DMS153 (cell line): ENCODE data around the gene MRPL27.
"Not testable (repeated sequence)": the region's sequence is repeated elsewhere in the genome, so short reads cannot be mapped to it uniquely, and the experiment has no call there.

ENCODE experiments used
- DNase-seq: peaks from one replicate; lab custom pipeline; 2025; lab: John Stamatoyannopoulos, UW

The MRPL27 gene

DNA sequence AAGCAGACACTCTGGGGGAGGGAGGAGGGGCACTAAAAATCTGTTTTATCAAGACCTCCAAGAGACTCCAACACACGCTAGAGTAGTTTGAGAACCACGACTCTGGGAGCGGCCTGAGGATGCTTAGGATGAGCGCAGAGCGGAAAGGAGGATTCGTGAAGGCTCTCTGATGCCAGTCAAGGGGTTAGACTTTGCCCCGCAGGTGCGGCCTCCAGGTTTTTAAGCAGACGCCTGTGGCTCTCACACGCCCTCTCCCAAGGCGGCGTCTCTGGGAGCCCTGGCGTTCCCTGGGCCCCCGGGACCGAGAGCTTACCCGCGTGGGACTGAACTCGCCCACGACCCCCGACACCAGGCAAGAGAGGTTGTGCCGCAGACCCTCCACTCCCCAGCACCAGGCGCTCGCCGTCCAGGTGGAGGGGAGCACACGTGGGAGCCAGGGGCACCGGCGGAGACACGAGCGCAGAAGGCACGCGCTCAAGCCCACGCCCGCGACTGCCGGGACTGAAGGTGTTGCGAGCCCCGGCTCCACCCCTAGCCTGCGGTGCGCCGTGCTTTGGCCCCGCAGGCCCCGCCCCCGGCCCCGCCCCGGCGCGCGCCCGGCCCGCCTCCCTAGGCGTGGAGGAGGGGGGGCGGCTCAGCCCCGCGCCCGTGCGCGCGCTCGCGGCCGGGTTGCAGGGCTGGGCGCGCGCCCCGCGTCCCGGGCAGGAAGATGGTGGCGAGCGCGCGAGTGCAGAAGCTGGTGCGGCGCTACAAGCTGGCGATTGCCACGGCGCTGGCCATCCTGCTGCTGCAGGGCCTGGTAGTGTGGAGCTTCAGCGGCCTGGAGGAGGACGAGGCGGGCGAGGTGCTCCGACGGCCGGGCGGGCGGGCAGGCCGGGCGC lies 27.3 kb downstream of the MRPL27 start, which contains the start of gene XYLT2:
Gene XYLT2 (plus strand): TSS at position 695 of the 881 bp plus-strand sequence. CDS start 15 bp downstream, at position 710.
- DNase-seq: peak; percentile 57

GRCh38 chr17:50344731-50345365 lies 28.1 kb downstream of the MRPL27 start:
- DNase-seq: peak; percentile 53

GRCh38 chr17:50339381-50339780 lies 33.6 kb downstream of the MRPL27 start:
- no peak for DNase-seq

DNA sequence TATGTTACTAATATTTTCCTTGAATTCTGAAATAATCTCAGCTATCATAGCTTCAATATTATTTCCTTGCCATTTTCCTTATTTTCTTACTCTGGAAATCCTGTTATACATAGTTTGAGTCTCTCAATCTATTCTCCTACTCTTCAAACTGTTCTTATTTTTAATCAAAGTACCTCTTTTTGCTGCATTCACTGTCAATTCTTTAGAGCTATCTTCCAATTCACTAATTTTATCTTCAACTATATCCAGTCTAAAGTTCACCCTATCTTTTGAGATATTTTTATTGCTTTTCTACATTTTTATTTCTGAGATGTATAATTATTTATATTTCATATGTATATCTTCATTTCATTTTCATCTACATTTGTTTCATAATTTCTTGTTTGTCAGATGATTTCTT lies 34.3 kb downstream of the MRPL27 start:
- no peak for DNase-seq

DNA sequence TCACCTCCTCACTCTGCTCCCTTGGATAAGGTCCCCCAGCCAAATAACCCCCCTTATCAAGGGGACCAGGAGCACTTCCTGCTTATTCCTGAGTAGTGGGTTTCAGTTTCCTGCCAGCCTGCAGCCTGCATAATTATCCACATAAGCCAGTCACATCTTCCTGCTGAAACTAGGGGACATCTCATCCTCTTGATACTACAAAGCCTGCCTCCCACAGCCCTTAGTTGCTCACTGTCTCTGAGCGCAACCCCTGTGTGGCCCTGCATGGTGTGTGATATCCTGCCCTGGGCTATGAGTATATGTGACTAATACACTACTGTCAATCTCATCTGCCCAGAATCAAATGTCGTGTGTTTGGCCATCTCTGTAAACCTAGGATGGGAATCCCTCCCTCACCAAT lies 35.0 kb downstream of the MRPL27 start:
- no peak for DNase-seq

DNA sequence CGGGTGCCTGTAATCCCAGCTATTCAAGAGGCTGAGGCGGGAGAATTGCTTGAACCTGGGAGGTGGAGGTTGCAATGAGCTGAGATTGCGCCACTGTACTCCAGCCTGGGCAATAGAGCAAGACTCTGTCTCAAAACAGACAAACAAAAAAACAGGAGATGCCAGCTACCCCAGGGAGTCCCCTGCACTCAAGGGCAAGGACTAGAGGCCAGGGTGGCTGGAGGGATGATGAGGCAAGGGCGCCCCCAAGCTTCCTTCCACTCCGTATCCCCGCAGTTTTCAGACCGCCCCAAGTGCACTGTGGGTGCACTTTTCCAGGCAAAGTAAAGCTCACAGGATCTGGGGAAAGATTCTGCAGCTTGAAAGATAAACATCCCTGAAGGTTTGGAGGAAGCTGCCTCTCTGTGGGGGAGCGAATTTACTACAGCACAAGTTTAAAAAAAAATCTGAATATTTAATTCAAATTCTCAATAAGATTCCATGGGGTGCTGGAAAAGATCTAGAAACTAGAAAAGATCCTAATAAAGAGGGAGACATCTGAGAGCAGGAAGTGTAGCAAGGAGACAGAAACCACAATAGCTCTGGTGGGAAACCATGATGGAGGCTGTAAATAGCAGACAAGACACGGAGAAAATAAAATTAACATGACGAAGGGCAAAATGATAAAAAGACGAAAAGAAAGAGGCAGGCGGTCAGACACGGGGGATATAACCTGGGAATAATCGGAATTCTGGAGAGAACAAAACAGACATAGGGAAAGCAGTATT lies 39.5 kb downstream of the MRPL27 start:
- not testable (repeated sequence) for DNase-seq

GRCh38 chr17:50332196-50332595 lies 40.8 kb downstream of the MRPL27 start:
- DNase-seq: no peak

DNA sequence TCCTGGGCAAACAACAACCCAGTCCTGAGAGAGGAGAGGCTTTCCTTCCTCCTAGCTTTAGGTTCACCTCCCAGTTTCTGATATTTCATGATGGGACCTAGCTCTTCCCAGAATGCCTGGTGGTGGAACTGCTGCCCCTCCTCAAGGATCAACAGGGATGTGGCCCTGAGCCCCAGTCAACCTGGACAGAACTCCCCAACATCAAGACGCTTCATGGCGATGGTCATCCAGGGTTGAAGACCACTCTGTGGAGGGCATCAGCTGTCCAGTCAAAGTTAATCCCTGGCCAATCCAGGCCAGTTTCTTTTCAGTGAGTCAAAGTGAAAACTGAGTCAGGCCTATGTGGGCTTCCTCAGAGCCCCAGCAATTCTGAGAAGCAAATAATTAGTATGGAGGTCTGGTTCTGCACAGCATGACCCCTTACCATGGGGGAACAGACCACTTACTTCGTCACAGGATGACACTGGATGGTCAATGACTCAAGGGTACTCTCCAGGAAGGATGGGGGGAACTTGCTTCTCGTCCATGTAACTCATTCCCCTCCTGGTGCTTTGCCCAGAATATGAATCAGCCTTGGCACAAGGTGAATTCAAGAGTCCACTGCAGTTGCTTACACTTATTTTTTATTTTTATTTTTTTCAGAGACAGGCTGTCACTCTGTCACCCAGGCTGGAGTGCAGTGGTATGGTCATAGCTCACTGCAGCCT lies 41.7 kb downstream of the MRPL27 start:
- no peak for DNase-seq

GRCh38 chr17:50330151-50330775 lies 42.7 kb downstream of the MRPL27 start:
- no peak for DNase-seq

DNA sequence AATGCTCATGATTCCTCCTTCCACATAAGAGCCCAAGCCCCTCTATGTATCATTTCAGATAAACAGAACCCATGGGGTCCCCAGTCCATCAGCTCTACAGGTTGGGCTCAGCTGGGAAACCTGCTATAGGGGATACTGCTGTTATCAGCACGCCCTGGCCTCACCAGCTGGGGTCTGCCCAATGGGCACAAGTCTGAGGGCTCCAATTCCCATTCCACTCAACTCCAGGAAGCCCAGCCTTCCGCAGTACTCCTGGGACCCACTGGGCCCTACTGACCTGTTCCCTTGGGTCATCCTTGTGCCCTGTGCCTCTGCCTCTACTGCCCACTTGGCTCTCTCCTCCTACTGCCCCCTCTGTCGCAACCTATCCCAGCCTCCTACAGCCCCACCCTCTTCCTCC lies 43.3 kb downstream of the MRPL27 start:
- no peak for DNase-seq

DNA sequence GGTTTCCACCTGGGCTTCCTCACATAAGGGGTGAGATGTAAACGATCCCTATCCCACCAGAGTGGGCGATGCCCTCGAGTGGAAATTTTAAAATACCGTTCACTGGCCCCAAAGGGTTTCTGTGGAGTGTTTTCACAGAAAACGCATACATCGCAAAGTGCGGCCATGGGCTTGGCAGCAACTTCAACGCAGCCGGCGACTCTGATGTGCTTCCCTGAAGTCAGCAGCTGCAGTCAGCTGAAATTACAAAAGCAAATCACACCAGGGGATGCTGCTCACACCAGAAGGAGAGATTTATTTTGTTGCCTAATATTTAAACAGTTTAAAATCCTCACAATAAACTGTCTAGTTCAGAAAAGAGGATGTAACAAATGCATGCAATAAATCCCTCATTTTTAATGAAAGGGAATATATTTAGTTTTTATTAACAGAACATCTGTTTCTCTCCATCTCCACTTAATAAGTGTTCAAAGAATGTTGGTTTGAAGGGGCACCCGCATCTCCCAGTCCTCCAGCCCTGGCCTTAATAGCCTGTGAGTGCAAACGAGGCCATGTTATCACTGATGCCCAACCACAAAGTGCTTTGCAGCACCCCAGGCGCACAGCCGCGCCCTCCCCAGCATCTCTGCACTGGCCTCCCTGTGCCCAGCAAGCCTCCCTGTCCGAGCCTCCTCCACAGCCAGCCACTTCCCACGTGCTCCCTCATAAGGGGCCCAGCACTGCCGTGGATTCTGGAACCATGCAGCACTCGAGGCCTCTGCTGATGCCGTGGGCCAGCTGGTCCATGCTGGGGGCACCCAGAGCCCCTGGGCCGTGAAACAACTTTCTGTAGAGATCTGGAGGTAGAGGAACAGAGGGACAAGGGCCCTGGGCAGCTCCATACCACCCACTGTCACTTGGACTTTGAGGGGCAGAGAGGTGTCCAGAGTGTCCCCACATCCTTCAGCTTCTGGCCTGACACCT lies 44.3 kb downstream of the MRPL27 start:
- no peak for DNase-seq

DNA sequence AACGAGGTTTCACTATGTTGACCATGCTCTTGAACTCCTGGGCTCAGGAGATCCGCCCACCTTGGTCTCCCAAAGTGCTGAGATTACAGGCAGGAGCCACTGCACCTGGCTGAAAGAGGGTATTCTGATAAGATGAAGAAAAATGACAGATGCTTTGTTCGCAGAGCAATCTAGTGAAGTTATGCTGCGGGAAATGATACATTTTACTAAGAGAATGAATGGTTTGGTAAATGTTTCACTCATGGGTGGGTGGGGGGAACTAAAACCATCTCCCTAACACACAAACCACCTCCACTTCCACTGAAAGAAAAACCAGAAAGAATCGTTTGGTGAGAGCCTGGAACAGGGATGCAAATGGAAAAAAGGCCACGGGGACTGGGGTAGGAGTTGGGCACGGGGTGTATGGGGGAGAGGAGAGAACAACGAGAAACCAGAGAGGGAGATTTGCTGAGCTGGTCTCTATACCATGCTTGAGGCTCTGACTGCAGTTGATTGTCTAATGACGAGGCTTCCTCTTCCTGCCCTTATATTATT lies 46.1 kb downstream of the MRPL27 start:
- DNase-seq: no peak

GRCh38 chr17:50325906-50326305 lies 47.1 kb downstream of the MRPL27 start:
- no peak for DNase-seq

- no peak for DNase-seq
Observed at GRCh38 chr17:50323060-50323459, 49.9 kb downstream of the MRPL27 start.

- DNase-seq: no peak
Observed at GRCh38 chr17:50322271-50322670, 50.7 kb downstream of the MRPL27 start.

DNA sequence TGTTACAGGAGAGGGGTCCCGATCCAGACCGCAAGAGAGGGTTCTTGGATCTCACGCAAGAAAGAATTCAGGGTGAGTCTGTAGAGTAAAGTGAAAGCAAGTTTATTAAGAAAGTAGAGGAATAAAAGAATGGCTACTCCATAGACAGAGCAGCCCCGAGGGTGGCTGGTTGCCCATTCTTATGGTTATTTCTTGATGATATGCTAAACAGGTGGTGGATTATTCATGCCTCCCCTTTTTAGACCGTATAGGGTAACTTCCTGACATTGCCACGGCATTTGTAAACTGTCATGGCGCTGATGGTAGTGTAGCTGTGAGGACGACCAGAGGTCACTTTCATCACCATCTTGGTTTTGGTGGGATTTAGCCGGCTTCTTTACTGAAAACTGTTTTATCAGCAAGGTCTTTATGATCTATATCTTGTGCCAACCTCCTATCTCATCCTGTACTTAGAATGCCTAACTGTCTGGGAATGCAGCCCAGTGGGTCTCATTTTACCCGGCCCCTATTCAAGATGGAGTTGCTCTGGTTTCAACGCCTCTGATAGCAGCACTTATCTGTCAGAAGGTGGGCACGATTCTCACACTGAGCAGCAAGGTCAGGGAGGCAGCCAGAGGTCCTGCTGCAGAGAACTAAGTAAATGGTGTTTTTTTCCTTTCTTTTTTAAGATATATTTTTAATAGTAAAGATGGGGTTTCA lies 53.5 kb downstream of the MRPL27 start:
- DNase-seq: no peak

DNA sequence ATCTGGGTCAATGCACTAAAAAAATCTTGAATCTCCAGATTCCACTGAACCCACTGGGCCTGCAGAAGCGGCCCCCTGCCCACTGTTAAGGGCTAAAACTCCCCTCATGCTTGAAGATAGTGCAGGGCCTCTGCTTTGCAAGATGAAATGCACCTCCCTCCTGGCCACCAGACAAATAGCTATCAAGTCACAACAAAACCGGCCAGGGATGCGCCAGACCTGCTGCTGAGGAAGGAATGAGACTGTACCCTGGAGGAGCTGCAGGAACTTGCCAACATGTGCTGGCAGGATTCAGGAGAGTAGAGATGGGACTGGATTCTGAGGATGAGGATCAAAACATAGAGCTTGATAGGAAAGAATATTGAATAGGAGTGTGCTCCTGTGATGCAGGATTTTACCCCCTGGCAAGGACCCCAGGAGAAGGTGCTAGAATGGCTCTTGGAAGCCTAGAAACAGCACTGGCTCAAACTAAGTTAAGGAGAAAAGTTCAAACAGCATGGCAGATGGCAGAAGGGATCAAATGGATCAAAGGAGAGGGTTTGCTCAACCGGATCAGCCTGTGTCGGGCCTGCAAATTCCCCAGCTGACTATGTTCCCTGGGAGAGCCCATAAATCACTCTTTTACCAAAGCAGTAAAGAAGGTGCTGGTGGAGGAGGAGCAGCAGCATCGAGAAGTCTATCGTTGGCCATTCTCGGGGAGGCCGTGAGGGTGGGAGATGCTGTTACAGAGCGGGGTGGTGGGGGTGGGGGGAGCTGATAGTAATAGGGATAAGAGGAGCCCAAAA lies 54.3 kb downstream of the MRPL27 start:
- no peak for DNase-seq
